HCT116 (cell line): ENCODE results near the gene SECISBP2L.

Source experiments
- CEBPB ChIP-seq: IDR thresholded peaks from 2 replicates; pipeline ENCODE4 v1.6.1; 2012; ENCODE audit warnings: low read depth
- EGR1 ChIP-seq: IDR thresholded peaks from 2 replicates; pipeline ENCODE4 v1.6.1; 2012; ENCODE audit warnings: low read depth
- MAX ChIP-seq: IDR thresholded peaks from 2 replicates; pipeline ENCODE4 v1.6.1; 2012
- POLR2AphosphoS5 ChIP-seq: IDR thresholded peaks from 2 replicates; pipeline ENCODE4 v1.6.1; 2011; ENCODE audit warnings: mild to moderate bottlenecking, low read depth, low read length, moderate library complexity
- ZFX ChIP-seq: fragments of 450-650 bp; IDR thresholded peaks from 2 replicates; pipeline ENCODE4 v1.6.1; 2017
- ZNF274 ChIP-seq: fragments of 200-500 bp; sonication (Bioruptor generic); IDR thresholded peaks from 2 replicates; pipeline ENCODE4 v1.6.1; 2014; ENCODE audit warnings: mild to moderate bottlenecking, low read depth, low read length, inconsistent platforms
- TF ChIP-seq, protein P1 (sequence below), 3 experiments: fragments of 200-600 bp in 1 of 3; sonication (generic) in 1 of 3; IDR thresholded peaks in 2 of 3; conservative IDR thresholded peaks in 1 of 3; 2 replicates each; pipeline ENCODE4 v1.5.1; 2012 to 2017; ENCODE audit warnings: low read depth in 2 of 3, low read length in 2 of 3, antibody characterized with exemption in 1 of 3, borderline replicate concordance in 1 of 3, control low read depth in 1 of 3, mild to moderate bottlenecking in 1 of 3, mixed read lengths in 1 of 3, mixed run types in 1 of 3, moderate library complexity in 1 of 3; ENCODE audit not compliant: insufficient read depth in 1 of 3

DNA sequence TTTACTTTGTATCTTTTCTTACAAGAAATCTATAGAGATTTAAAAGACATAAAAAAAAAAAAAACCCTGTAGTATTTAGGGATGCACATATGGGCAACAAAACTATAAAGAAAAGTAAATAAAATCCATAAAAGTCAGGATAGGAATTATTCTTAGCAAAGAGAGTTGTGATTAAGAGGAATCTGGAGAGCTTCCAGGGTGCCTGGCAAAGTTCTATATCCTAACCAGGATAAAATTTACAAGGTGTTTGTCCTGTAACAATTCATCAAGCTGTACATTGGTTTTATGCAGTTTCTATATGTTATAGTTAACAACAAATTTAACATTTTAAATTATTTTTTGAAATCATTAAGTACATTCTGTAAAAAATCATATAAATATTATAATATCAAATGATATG, 7.9 kb downstream of the SECISBP2L start:
- no peak for TF ChIP-seq CEBPB
- TF ChIP-seq, protein P1, sequence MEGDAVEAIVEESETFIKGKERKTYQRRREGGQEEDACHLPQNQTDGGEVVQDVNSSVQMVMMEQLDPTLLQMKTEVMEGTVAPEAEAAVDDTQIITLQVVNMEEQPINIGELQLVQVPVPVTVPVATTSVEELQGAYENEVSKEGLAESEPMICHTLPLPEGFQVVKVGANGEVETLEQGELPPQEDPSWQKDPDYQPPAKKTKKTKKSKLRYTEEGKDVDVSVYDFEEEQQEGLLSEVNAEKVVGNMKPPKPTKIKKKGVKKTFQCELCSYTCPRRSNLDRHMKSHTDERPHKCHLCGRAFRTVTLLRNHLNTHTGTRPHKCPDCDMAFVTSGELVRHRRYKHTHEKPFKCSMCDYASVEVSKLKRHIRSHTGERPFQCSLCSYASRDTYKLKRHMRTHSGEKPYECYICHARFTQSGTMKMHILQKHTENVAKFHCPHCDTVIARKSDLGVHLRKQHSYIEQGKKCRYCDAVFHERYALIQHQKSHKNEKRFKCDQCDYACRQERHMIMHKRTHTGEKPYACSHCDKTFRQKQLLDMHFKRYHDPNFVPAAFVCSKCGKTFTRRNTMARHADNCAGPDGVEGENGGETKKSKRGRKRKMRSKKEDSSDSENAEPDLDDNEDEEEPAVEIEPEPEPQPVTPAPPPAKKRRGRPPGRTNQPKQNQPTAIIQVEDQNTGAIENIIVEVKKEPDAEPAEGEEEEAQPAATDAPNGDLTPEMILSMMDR (IDR thresholded peaks at IDR 0.05 in 2 of 3, conservative IDR thresholded peaks at IDR 0.05 in 1 of 3; ENCODE audit: borderline replicate concordance in 1 of 3, insufficient read depth in 1 of 3, low read depth in 2 of 3, low read length in 2 of 3) = no peak
- TF ChIP-seq ZFX = no peak
- TF ChIP-seq MAX = no peak
- TF ChIP-seq POLR2AphosphoS5 = no peak
- TF ChIP-seq ZNF274 = no peak
- TF ChIP-seq EGR1 = no peak
